ENCODE results near the gene HYKK.

GRCh38 chr15:78565097-78565950 lies 57.9 kb downstream of the HYKK start, which contains the start of gene CHRNA5:
- TF ChIP-seq CTCF (IDR thresholded peaks at IDR 0.05) (no peak), POLR2A (IDR thresholded peaks at IDR 0.05) (no peak)
